HepG2 (cell line): ENCODE results near the gene SPHK1. TPM values are rescaled to one million over a fixed set of nuclear protein-coding genes. Genes with fewer than 3 reads are reported as not detected.
A peak's percentile ranks its signal among the peaks of the same experiment; 100 is the strongest.

ENCODE experiments used
- MAFG ChIP-seq: sonication (generic); formaldehyde crosslinking; IDR thresholded peaks from 2 replicates; pipeline ENCODE4 v1.5.1; 2020; ENCODE audit warnings: mild to moderate bottlenecking, missing genetic modification reagents
- RBFOX2 ChIP-seq: fragments of 200-400 bp; formaldehyde crosslinking; IDR thresholded peaks from 2 replicates; pipeline ENCODE4 v1.6.1; 2017; ENCODE audit warnings: low read depth, mild to moderate bottlenecking, low read length
- SAP130 ChIP-seq: IDR thresholded peaks from 2 replicates; pipeline ENCODE4 v1.6.1; 2016; ENCODE audit warnings: low read depth
- ZNF235 ChIP-seq: sonication (generic); formaldehyde crosslinking; IDR thresholded peaks from 2 replicates; pipeline ENCODE4 v1.8.1; 2023; ENCODE audit warnings: mild to moderate bottlenecking, missing genetic modification reagents, borderline replicate concordance
- ZNF552 ChIP-seq: sonication (generic); formaldehyde crosslinking; IDR thresholded peaks from 2 replicates; pipeline ENCODE4 v1.9.0; 2022; ENCODE audit warnings: missing genetic modification reagents, mild to moderate bottlenecking, borderline replicate concordance
- ZNF564 ChIP-seq: sonication (generic); formaldehyde crosslinking; IDR thresholded peaks from 2 replicates; pipeline ENCODE4 v1.8.1; 2023; ENCODE audit warnings: mild to moderate bottlenecking, missing genetic modification reagents
- ZNF589 ChIP-seq: sonication (generic); formaldehyde crosslinking; conservative IDR thresholded peaks from 2 replicates; pipeline ENCODE4 v1.8.0; 2022; ENCODE audit warnings: mild to moderate bottlenecking, moderate library complexity, missing genetic modification reagents
- ZNF616 ChIP-seq: sonication (generic); formaldehyde crosslinking; IDR thresholded peaks from 2 replicates; pipeline ENCODE4 v1.5.0; 2020; ENCODE audit warnings: low read depth, mild to moderate bottlenecking, missing genetic modification reagents
- ZNF777 ChIP-seq: sonication (generic); formaldehyde crosslinking; IDR thresholded peaks from 2 replicates; pipeline ENCODE4 v1.4.0; 2020; ENCODE audit warnings: missing genetic modification reagents
- polyA plus RNA-seq, 8 experiments: library from polyadenylated mRNA; depleted of rRNA in 3 of 8; stranded (reverse) in 7 of 8; unstranded in 1 of 8; fragments of >200 nt; fragmentation: Illumina TruSeq in 4 of 8; extraction: Trizol in 4 of 8; gene quantifications; 2 replicates each; pipeline versions ENCODE4 v1.2.1 to v1.2.3, GENCODE V29; 2011 to 2016; ENCODE audit warnings: low read depth in 4 of 8, missing spikeins in 1 of 8, mixed read lengths in 1 of 8; ENCODE audit not compliant: insufficient read depth in 1 of 8
- total RNA-seq, 5 experiments: library from RNA; depleted of rRNA; stranded (reverse); fragments of >200 nt; fragmentation: Illumina TruSeq; extraction: Trizol; gene quantifications; 2 replicates each; pipeline ENCODE4 v1.2.3, GENCODE V29; 2016; ENCODE audit warnings: low read depth in 1 of 5
- TF ChIP-seq, protein P1 (sequence below): sonication (generic); formaldehyde crosslinking; IDR thresholded peaks from one replicate; pipeline ENCODE4 v1.5.1; 2020; ENCODE audit warnings: mild to moderate bottlenecking, missing genetic modification reagents; ENCODE audit errors: not compliant biosample characterization
- TF ChIP-seq, protein P2 (sequence below): IDR thresholded peaks from 2 replicates; pipeline ENCODE4 v1.6.1; 2012; ENCODE audit warnings: low read length, improper control_type of control experiment
- TF ChIP-seq, protein P3 (sequence below): sonication (generic); formaldehyde crosslinking; IDR thresholded peaks from 2 replicates; pipeline ENCODE4 v1.8.1; 2023; ENCODE audit warnings: mild to moderate bottlenecking, inconsistent platforms, moderate library complexity, missing genetic modification reagents, borderline replicate concordance
- TF ChIP-seq, protein P4 (sequence below): sonication (generic); formaldehyde crosslinking; conservative IDR thresholded peaks from 2 replicates; pipeline ENCODE4 v1.8.0; 2022; ENCODE audit warnings: mild to moderate bottlenecking, moderate library complexity, missing genetic modification reagents
- TF ChIP-seq, protein P5 (sequence below): sonication (generic); formaldehyde crosslinking; IDR thresholded peaks from 2 replicates; pipeline ENCODE4 v1.4.0; 2020; ENCODE audit warnings: missing genetic modification reagents

The SPHK1 gene
- total and polyA plus RNA-seq, 2 of the 13 experiments (the other 11 are each of a cell fraction or from before 2014, with no cell fraction given): 129 to 160 TPM

DNA sequence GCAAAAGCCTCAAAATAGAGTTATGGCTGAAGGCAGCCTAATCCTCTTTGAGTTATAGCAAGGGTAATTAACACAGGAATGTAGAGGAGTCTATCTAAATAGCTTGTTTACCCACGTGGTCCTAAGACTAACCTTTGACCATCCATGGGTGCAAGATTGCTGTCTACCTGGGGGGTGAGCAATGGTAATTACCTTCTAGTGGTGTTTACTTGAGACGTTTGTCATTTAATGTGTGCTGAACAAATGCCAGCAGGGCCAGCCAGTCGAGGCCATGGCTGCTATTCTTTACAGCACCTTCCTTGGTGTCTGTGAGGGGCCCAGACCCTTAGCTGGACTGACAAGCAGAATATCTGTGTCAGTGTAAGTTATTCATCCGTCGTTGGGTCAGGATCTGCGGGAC, 16.8 kb upstream of the SPHK1 start (continued):
- TF ChIP-seq, protein P1, sequence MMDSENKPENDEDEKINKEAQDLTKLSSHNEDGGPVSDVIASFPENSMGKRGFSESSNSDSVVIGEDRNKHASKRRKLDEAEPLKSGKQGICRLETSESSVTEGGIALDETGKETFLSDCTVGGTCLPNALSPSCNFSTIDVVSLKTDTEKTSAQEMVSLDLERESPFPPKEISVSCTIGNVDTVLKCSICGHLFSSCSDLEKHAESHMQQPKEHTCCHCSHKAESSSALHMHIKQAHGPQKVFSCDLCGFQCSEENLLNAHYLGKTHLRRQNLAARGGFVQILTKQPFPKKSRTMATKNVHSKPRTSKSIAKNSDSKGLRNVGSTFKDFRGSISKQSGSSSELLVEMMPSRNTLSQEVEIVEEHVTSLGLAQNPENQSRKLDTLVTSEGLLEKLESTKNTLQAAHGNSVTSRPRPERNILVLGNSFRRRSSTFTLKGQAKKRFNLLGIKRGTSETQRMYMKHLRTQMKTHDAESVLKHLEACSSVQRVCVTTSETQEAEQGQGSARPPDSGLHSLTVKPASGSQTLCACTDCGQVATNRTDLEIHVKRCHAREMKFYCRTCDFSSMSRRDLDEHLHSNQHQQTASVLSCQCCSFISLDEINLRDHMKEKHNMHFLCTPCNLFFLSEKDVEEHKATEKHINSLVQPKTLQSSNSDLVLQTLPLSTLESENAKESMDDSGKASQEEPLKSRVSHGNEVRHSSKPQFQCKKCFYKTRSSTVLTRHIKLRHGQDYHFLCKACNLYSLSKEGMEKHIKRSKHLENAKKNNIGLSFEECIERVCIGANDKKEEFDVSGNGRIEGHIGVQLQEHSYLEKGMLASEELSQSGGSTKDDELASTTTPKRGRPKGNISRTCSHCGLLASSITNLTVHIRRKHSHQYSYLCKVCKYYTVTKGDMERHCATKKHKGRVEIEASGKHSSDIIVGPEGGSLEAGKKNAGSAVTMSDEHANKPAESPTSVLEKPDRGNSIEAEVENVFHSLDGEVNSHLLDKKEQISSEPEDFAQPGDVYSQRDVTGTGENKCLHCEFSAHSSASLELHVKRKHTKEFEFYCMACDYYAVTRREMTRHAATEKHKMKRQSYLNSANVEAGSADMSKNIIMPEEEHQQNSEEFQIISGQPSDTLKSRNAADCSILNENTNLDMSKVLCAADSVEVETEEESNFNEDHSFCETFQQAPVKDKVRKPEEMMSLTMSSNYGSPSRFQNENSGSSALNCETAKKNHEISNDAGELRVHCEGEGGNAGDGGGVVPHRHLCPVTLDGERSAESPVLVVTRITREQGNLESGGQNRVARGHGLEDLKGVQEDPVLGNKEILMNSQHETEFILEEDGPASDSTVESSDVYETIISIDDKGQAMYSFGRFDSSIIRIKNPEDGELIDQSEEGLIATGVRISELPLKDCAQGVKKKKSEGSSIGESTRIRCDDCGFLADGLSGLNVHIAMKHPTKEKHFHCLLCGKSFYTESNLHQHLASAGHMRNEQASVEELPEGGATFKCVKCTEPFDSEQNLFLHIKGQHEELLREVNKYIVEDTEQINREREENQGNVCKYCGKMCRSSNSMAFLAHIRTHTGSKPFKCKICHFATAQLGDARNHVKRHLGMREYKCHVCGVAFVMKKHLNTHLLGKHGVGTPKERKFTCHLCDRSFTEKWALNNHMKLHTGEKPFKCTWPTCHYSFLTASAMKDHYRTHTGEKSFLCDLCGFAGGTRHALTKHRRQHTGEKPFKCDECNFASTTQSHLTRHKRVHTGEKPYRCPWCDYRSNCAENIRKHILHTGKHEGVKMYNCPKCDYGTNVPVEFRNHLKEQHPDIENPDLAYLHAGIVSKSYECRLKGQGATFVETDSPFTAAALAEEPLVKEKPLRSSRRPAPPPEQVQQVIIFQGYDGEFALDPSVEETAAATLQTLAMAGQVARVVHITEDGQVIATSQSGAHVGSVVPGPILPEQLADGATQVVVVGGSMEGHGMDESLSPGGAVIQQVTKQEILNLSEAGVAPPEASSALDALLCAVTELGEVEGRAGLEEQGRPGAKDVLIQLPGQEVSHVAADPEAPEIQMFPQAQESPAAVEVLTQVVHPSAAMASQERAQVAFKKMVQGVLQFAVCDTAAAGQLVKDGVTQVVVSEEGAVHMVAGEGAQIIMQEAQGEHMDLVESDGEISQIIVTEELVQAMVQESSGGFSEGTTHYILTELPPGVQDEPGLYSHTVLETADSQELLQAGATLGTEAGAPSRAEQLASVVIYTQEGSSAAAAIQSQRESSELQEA (CRISPR knock-in tag): no peak
- TF ChIP-seq ZNF235 (CRISPR knock-in tag) (no peak), MAFG (CRISPR knock-in tag) (no peak), ZNF777 (CRISPR knock-in tag) (no peak), ZNF564 (no peak), RBFOX2 (no peak), SAP130 (peak; percentile 58), ZNF616 (no peak), ZNF589 (no peak), ZNF552 (CRISPR knock-in tag) (no peak)
- TF ChIP-seq, protein P2, sequence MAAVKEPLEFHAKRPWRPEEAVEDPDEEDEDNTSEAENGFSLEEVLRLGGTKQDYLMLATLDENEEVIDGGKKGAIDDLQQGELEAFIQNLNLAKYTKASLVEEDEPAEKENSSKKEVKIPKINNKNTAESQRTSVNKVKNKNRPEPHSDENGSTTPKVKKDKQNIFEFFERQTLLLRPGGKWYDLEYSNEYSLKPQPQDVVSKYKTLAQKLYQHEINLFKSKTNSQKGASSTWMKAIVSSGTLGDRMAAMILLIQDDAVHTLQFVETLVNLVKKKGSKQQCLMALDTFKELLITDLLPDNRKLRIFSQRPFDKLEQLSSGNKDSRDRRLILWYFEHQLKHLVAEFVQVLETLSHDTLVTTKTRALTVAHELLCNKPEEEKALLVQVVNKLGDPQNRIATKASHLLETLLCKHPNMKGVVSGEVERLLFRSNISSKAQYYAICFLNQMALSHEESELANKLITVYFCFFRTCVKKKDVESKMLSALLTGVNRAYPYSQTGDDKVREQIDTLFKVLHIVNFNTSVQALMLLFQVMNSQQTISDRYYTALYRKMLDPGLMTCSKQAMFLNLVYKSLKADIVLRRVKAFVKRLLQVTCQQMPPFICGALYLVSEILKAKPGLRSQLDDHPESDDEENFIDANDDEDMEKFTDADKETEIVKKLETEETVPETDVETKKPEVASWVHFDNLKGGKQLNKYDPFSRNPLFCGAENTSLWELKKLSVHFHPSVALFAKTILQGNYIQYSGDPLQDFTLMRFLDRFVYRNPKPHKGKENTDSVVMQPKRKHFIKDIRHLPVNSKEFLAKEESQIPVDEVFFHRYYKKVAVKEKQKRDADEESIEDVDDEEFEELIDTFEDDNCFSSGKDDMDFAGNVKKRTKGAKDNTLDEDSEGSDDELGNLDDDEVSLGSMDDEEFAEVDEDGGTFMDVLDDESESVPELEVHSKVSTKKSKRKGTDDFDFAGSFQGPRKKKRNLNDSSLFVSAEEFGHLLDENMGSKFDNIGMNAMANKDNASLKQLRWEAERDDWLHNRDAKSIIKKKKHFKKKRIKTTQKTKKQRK: no peak
- TF ChIP-seq, protein P3, sequence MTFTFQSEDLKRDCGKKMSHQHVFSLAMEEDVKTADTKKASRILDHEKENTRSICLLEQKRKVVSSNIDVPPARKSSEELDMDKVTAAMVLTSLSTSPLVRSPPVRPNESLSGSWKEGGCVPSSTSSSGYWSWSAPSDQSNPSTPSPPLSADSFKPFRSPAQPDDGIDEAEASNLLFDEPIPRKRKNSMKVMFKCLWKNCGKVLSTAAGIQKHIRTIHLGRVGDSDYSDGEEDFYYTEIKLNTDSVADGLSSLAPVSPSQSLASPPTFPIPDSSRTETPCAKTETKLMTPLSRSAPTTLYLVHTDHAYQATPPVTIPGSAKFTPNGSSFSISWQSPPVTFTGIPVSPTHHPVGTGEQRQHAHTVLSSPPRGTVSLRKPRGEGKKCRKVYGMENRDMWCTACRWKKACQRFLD (CRISPR knock-in tag): no peak
- TF ChIP-seq, protein P4, sequence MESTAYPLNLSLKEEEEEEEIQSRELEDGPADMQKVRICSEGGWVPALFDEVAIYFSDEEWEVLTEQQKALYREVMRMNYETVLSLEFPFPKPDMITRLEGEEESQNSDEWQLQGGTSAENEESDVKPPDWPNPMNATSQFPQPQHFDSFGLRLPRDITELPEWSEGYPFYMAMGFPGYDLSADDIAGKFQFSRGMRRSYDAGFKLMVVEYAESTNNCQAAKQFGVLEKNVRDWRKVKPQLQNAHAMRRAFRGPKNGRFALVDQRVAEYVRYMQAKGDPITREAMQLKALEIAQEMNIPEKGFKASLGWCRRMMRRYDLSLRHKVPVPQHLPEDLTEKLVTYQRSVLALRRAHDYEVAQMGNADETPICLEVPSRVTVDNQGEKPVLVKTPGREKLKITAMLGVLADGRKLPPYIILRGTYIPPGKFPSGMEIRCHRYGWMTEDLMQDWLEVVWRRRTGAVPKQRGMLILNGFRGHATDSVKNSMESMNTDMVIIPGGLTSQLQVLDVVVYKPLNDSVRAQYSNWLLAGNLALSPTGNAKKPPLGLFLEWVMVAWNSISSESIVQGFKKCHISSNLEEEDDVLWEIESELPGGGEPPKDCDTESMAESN (CRISPR knock-in tag): peak; percentile 47; the same call in 1 of the 2 replicates
- TF ChIP-seq, protein P5, sequence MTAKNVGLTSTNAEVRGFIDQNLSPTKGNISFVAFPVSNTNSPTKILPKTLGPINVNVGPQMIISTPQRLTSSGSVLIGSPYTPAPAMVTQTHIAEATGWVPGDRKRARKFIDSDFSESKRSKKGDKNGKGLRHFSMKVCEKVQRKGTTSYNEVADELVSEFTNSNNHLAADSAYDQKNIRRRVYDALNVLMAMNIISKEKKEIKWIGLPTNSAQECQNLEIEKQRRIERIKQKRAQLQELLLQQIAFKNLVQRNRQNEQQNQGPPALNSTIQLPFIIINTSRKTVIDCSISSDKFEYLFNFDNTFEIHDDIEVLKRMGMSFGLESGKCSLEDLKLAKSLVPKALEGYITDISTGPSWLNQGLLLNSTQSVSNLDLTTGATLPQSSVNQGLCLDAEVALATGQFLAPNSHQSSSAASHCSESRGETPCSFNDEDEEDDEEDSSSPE (CRISPR knock-in tag): no peak
